Fibroblast of the aortic adventitia (primary cell): ENCODE results near the gene RPL31. TPM values are rescaled to one million over a fixed set of nuclear protein-coding genes. Genes with fewer than 3 reads are reported as not detected.
A peak's percentile ranks its signal among the peaks of the same experiment; 100 is the strongest.

Experiments used
- DNase-seq: peaks from one replicate; pipeline ENCODE4 v3.0.0-alpha.2; 2010; ENCODE audit warnings: low read depth
- H3K4me3 ChIP-seq: 2 replicates; pipeline ENCODE4 v1.5.1; 2011; ENCODE audit warnings: low read depth, mild to moderate bottlenecking, control low read depth, low read length, moderate library complexity
- total RNA-seq: library from RNA; depleted of rRNA; stranded (reverse); fragments of >200 nt; gene quantifications from 2 replicates; pipeline ENCODE4 v1.2.3, GENCODE V29; 2012; ENCODE audit warnings: low replicate concordance
- TF ChIP-seq, protein P1 (sequence below): IDR thresholded peaks from 2 replicates; pipeline ENCODE4 v1.5.1; 2011; ENCODE audit warnings: mild to moderate bottlenecking, low read length, control low read depth, inconsistent platforms; ENCODE audit not compliant: insufficient read depth

Gene RPL31
- total RNA-seq, 1 donor = 1,869 TPM

DNA sequence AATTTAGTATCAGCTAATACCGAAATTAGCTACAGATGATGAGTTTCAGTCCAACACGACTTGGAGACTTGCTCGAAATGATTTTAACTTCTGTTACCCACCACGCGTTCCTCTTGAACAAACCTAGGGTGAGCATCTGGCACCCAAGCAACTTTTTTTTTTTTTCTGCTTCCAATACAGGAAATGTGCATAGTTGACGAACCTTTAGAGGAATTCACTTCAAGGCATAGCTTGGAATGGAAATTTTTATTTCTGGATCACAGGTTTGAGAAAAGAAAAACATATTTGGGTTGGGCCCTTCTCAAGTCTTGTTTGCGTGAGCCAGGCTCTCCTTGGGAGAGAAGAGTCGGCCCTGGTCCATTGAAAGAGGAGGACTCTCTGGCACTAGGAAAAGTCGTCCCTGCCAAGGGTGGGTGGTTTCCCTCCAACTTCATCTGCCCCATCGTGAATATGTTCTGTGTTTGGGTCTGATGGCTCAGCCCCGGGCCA lies 37.4 kb upstream of the RPL31 start:
- no peak overlapping the region for H3K4me3 ChIP-seq
- DNase-seq = peak; percentile 51
- TF ChIP-seq, protein P1, sequence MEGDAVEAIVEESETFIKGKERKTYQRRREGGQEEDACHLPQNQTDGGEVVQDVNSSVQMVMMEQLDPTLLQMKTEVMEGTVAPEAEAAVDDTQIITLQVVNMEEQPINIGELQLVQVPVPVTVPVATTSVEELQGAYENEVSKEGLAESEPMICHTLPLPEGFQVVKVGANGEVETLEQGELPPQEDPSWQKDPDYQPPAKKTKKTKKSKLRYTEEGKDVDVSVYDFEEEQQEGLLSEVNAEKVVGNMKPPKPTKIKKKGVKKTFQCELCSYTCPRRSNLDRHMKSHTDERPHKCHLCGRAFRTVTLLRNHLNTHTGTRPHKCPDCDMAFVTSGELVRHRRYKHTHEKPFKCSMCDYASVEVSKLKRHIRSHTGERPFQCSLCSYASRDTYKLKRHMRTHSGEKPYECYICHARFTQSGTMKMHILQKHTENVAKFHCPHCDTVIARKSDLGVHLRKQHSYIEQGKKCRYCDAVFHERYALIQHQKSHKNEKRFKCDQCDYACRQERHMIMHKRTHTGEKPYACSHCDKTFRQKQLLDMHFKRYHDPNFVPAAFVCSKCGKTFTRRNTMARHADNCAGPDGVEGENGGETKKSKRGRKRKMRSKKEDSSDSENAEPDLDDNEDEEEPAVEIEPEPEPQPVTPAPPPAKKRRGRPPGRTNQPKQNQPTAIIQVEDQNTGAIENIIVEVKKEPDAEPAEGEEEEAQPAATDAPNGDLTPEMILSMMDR = no peak

GRCh38 chr2:100965596-100965995 lies 36.5 kb upstream of the RPL31 start:
- H3K4me3 ChIP-seq = no peak overlapping the region
- TF ChIP-seq, protein P1 = no peak
- DNase-seq = no peak

- no peak overlapping the region for H3K4me3 ChIP-seq
- DNase-seq = no peak
- TF ChIP-seq, protein P1 = no peak
These were observed 34.4 kb upstream of the RPL31 start for GRCh38 chr2:100967716-100968115.

- DNase-seq = no peak
- no peak overlapping the region for H3K4me3 ChIP-seq
- TF ChIP-seq, protein P1 = no peak
These were observed 33.6 kb upstream of the RPL31 start for GRCh38 chr2:100968146-100969145.

DNA sequence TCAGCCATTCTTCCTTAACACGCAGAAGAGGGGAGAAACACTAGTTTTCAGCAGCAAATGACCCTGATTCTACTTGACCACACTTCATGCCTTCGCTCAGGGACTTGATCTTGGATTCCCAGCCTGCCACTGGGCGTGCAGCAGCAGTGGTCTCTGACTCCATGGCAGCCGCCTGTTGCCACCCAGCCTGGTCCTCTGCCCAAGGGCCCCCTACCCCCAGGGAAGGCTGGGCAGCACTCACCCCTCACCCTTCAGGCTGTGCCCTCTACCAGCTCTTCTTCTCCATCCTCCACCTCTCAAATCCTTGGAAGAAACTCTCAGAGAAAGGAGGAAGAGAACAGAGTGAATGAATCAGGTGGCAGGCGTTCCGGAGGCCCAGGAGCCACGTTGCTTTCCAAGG lies 32.1 kb upstream of the RPL31 start:
- DNase-seq = no peak
- no peak overlapping the region for H3K4me3 ChIP-seq
- TF ChIP-seq, protein P1 = no peak

GRCh38 chr2:100971221-100971620 lies 30.9 kb upstream of the RPL31 start:
- TF ChIP-seq, protein P1 = no peak
- DNase-seq = no peak
- H3K4me3 ChIP-seq = no peak overlapping the region
